ENCODE data around the gene TUBB2B.
"Not testable (repeated sequence)": the region's sequence is repeated elsewhere in the genome, so short reads cannot be mapped to it uniquely, and the experiment has no call there.

TUBB2B gene

DNA sequence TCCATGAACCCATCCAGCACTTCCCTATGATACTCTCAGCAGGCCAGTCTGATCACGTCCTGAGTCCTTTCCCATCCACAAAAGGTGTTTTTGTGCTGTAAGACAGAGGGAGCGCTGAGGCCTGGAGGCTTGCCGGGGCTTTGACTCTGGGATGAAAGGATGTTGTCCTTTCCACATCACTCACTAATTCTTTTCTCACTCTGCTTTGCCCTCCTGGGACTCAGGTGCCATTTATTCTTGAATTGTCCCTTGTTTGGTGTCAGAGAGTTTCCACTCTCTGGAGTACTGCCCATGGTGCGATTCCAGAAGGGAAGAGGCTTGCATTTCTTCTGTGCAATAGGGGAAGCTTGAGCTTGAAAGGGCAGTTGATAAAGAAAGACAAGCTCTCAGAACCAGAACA is 15.3 kb upstream of the TUBB2B start:
- ATAC-seq, result no peak
- no peak for TF ChIP-seq OSR1 (CRISPR knock-in tag; IDR thresholded peaks at IDR 0.05)

DNA sequence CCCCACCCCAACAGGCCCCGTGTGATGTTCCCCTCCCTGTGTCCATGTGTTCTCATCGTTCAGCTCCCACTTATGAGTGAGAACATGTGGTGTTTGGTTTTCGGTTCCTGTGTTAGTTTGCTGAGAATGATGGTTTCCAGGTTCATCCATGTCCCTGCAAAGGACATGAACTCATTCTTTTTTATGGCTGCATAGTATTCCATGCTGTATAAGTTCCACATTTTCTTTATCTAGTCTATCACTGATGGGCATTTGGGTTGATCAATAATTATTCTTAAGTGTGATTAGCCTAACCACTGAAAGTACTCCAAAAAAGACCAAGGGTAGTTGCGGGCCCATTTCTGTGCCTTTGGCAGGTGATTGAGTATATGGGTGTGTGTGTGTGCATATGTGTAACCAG is 14.3 kb upstream of the TUBB2B start:
- ATAC-seq, result not testable (repeated sequence)

DNA sequence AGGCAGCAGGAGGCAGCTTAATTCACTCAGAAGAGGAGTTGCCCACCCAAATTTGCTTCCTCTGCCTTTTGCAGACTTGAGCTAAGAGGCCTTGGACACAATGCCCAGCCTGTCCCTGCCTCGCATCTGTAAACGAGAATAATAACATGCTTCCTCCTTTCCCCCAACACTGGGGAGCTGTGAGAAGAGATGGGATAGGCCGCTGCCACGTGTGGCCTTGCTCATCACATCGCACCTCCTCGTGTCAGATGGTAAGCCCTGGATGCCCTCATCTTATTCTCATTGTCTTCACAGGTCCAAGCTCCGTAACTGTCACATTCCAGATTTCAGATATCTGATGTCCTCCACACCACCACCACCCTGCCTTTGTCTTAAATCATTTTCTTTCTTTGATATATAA is 13.1 kb upstream of the TUBB2B start:
- ATAC-seq, result no peak
- TF ChIP-seq OSR1 (CRISPR knock-in tag; IDR thresholded peaks at IDR 0.05) (no peak), ZFP30 (CRISPR knock-in tag; IDR thresholded peaks at IDR 0.05) (no peak), TCF4 (CRISPR knock-in tag; IDR thresholded peaks at IDR 0.05; ENCODE audit: borderline replicate concordance) (no peak), TOX (CRISPR knock-in tag; IDR thresholded peaks at IDR 0.05; ENCODE audit: borderline replicate concordance) (no peak)

DNA sequence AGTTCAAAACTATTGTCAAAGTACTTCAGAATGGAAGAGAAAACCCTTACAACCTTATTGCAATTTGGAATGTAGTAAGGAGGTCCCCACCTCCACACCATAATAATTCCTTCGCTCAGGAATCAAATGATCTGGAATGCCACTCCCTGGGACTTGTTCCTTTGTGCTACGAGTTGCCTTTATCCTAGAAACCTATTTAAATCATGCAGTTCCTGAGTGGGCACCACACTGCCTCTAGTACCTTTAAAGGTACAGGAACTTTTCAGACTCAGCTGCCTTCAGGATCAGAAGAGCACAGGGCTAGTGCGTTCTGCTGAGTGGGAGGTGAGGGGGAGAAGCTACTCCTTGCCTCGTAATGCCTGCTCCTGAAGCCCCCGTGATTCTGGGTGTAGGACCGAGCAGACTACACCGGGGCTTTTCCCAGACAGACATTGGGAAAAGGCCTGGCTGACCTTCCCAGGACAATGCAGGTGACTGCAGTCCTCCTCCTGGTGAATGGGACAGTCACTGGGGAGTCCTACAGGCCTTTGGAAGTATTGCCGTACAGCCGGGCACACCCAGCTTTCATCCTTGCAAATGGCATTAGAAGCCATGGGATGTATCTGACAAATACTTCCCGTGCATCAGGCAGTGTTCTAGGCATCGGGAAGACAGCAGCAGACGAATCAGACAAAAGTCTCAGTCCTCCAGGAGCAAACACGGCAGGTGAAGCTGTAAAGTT is 11.8 kb upstream of the TUBB2B start:
- no peak for TF ChIP-seq SNAI2 (CRISPR knock-in tag; IDR thresholded peaks at IDR 0.05)
- TF ChIP-seq, protein P1, sequence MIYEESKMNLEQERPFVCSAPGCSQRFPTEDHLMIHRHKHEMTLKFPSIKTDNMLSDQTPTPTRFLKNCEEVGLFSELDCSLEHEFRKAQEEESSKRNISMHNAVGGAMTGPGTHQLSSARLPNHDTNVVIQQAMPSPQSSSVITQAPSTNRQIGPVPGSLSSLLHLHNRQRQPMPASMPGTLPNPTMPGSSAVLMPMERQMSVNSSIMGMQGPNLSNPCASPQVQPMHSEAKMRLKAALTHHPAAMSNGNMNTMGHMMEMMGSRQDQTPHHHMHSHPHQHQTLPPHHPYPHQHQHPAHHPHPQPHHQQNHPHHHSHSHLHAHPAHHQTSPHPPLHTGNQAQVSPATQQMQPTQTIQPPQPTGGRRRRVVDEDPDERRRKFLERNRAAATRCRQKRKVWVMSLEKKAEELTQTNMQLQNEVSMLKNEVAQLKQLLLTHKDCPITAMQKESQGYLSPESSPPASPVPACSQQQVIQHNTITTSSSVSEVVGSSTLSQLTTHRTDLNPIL (CRISPR knock-in tag; IDR thresholded peaks at IDR 0.05; ENCODE audit: low read depth), result no peak
- TF ChIP-seq GLIS3 (CRISPR knock-in tag; IDR thresholded peaks at IDR 0.05), result no peak
- no peak for TF ChIP-seq TOX (CRISPR knock-in tag; IDR thresholded peaks at IDR 0.05; ENCODE audit: borderline replicate concordance)
- peak; percentile 78 for ATAC-seq

DNA sequence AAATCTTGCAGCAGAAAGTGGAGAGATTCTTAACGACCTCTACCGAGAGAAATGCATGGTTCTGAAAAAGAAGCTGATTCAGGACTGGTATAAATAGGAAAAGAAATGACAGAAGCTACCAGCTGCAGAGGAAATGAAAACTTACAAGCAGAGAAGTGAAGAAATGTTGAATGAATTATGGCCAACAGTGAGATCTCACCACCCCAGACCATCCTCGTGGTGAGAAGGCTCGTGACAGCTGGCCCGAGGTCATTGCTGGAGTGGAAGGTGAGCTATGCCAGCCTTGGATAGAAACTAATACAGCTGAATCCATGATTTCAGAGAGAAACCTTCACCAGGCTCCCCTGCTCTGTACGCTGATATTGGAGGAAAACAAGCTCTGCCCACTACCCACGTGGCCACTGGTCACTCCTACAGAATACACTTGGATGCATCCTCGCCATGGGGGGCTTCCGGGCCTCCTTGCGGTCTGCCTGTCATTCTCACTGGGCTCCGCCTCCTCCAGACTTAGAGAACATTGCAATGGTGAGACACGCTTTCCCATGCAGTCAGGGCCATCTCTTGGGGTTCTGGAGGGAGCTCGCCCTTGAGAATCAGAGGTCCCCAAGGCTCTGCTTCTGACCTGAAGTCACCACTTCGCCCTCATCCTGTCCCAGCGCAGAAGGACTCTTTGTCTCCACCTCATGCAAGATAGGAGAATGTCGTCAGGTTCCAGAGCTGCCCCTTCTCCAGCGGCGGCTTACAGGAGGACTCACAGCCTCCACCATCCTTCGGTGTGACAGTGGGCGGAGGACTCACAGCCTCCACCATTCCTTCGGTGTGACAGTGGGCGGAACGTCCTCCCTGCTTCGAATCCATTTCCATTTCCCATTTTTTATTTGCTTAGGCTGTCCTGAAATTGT is 10.6 kb upstream of the TUBB2B start:
- TF ChIP-seq ZNF565 (CRISPR knock-in tag; conservative IDR thresholded peaks at IDR 0.05; ENCODE audit: low read depth), result no peak
- TF ChIP-seq, protein P2, sequence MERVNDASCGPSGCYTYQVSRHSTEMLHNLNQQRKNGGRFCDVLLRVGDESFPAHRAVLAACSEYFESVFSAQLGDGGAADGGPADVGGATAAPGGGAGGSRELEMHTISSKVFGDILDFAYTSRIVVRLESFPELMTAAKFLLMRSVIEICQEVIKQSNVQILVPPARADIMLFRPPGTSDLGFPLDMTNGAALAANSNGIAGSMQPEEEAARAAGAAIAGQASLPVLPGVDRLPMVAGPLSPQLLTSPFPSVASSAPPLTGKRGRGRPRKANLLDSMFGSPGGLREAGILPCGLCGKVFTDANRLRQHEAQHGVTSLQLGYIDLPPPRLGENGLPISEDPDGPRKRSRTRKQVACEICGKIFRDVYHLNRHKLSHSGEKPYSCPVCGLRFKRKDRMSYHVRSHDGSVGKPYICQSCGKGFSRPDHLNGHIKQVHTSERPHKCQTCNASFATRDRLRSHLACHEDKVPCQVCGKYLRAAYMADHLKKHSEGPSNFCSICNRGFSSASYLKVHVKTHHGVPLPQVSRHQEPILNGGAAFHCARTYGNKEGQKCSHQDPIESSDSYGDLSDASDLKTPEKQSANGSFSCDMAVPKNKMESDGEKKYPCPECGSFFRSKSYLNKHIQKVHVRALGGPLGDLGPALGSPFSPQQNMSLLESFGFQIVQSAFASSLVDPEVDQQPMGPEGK (CRISPR knock-in tag; IDR thresholded peaks at IDR 0.05; ENCODE audit: borderline replicate concordance), result no peak
- ATAC-seq, result no peak

DNA sequence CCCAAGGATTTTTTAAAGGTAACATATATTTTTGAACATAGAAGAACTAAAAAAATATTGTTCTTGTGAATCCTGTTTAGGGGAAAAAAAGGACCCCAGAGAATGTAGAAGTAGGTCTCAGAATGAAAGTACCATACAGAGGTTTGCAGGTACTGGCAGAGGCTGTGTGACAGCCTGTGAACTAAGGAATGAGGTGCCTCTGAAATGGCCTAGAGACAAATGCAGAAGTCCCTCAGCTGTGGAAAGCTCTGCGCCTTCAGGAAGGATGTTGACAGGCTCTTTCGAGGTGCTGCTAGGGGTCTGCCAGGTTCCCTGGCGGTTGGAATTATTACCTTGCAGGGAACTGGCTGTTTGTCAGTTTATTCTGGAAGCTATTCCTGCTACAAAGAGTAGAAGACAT is 8.6 kb upstream of the TUBB2B start:
- no peak for TF ChIP-seq PPARA (CRISPR knock-in tag; IDR thresholded peaks at IDR 0.05; ENCODE audit: borderline replicate concordance)
- no peak for TF ChIP-seq ZNF565 (CRISPR knock-in tag; conservative IDR thresholded peaks at IDR 0.05; ENCODE audit: low read depth)
- no peak for TF ChIP-seq ZFP30 (CRISPR knock-in tag; IDR thresholded peaks at IDR 0.05)
- TF ChIP-seq TOX (CRISPR knock-in tag; IDR thresholded peaks at IDR 0.05; ENCODE audit: borderline replicate concordance), result no peak
- no peak for TF ChIP-seq ZNF70 (CRISPR knock-in tag; IDR thresholded peaks at IDR 0.05)
- no peak for TF ChIP-seq RARB (CRISPR knock-in tag; IDR thresholded peaks at IDR 0.05)
- TF ChIP-seq OSR1 (CRISPR knock-in tag; IDR thresholded peaks at IDR 0.05), result no peak
- no peak for TF ChIP-seq TCF4 (CRISPR knock-in tag; IDR thresholded peaks at IDR 0.05; ENCODE audit: borderline replicate concordance)
- no peak for ATAC-seq

DNA sequence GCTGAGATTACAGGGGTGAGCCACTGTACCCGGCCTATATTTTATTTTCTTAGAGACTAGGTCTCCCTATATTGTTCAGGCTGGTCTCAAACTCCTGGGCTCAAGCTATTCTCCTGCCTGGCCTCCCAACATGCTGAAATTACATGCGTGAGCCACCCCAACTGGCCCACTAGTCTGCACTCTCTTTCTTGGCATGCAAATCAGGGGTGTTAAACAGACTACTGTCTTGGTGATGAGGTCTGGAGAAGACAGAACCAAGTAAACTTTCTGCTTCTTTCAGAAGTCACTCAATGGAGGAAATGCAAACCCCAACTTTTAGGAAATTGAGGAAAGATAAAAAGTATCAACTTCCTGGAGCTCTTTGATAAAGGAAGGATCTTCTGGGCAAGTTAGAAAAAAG is 8.0 kb upstream of the TUBB2B start:
- TF ChIP-seq ZNF70 (CRISPR knock-in tag; IDR thresholded peaks at IDR 0.05) (no peak), ZC3H10 (CRISPR knock-in tag; IDR thresholded peaks at IDR 0.05) (no peak), ESRRG (CRISPR knock-in tag; IDR thresholded peaks at IDR 0.05) (no peak), ZNF565 (CRISPR knock-in tag; conservative IDR thresholded peaks at IDR 0.05; ENCODE audit: low read depth) (no peak), PPARA (CRISPR knock-in tag; IDR thresholded peaks at IDR 0.05; ENCODE audit: borderline replicate concordance) (no peak), TOX (CRISPR knock-in tag; IDR thresholded peaks at IDR 0.05; ENCODE audit: borderline replicate concordance) (no peak), ZFP30 (CRISPR knock-in tag; IDR thresholded peaks at IDR 0.05) (no peak), SNAI2 (CRISPR knock-in tag; IDR thresholded peaks at IDR 0.05) (no peak), GLIS3 (CRISPR knock-in tag; IDR thresholded peaks at IDR 0.05) (no peak), OSR1 (CRISPR knock-in tag; IDR thresholded peaks at IDR 0.05) (no peak), ZFP3 (CRISPR knock-in tag; IDR thresholded peaks at IDR 0.05) (no peak), CSDC2 (CRISPR knock-in tag; IDR thresholded peaks at IDR 0.05) (no peak), RARB (CRISPR knock-in tag; IDR thresholded peaks at IDR 0.05) (no peak)
- TF ChIP-seq, protein P3, sequence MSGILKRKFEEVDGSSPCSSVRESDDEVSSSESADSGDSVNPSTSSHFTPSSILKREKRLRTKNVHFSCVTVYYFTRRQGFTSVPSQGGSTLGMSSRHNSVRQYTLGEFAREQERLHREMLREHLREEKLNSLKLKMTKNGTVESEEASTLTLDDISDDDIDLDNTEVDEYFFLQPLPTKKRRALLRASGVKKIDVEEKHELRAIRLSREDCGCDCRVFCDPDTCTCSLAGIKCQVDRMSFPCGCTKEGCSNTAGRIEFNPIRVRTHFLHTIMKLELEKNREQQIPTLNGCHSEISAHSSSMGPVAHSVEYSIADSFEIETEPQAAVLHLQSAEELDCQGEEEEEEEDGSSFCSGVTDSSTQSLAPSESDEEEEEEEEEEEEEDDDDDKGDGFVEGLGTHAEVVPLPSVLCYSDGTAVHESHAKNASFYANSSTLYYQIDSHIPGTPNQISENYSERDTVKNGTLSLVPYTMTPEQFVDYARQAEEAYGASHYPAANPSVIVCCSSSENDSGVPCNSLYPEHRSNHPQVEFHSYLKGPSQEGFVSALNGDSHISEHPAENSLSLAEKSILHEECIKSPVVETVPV (CRISPR knock-in tag; IDR thresholded peaks at IDR 0.05), result no peak
- TF ChIP-seq, protein P2 (CRISPR knock-in tag; IDR thresholded peaks at IDR 0.05; ENCODE audit: borderline replicate concordance), result no peak
- ATAC-seq, result no peak
